Stimulated activated CD8-positive, alpha-beta memory T cell treated with anti-CD3 and anti-CD28 coated beads, Interleukin-4, amount 100 ng/mL, for 1 hour (primary cell): ENCODE data around the gene PRDM8.

ENCODE experiments used
- DNase-seq, 2 donors: peaks; one replicate each; pipeline ENCODE4 v3.0.0-alpha.2; 2020; ENCODE audit warnings: low read depth in 2 of 2, low spot score in 1 of 2

PRDM8 gene

GRCh38 chr4:80183250-80184052, 13.9 kb upstream of the PRDM8 start:
- peak in 1 of 2 donors; percentile 17 for DNase-seq

- DNase-seq, result peak; percentile 78 to 90
Measured at GRCh38 chr4:80184053-80184824, 13.1 kb upstream of the PRDM8 start.

GRCh38 chr4:80184825-80185756, 12.2 kb upstream of the PRDM8 start:
- no peak for DNase-seq

- DNase-seq, result no peak
Measured at GRCh38 chr4:80185787-80186548, 11.3 kb upstream of the PRDM8 start.

GRCh38 chr4:80186676-80187075, 10.6 kb upstream of the PRDM8 start:
- no peak for DNase-seq

- DNase-seq, result no peak
Measured at GRCh38 chr4:80187677-80188076, 9.6 kb upstream of the PRDM8 start.

- DNase-seq, result no peak
Measured at GRCh38 chr4:80188457-80188800, 8.9 kb upstream of the PRDM8 start.

- no peak for DNase-seq
Measured at GRCh38 chr4:80188801-80189458, 8.4 kb upstream of the PRDM8 start.

GRCh38 chr4:80189581-80189955, 7.7 kb upstream of the PRDM8 start:
- no peak for DNase-seq

- DNase-seq, result no peak
Measured at GRCh38 chr4:80189956-80190677, 7.2 kb upstream of the PRDM8 start.

- no peak for DNase-seq
Measured at GRCh38 chr4:80192252-80192866, 4.9 kb upstream of the PRDM8 start.

- DNase-seq, result no peak
Measured at GRCh38 chr4:80192937-80193336, 4.4 kb upstream of the PRDM8 start.

- DNase-seq, result no peak
Measured at GRCh38 chr4:80195441-80196140, 1.7 kb upstream of the PRDM8 start.

GRCh38 chr4:80196259-80196921, 913 bp upstream of the PRDM8 start:
- DNase-seq, result no peak

- no peak for DNase-seq
Measured at GRCh38 chr4:80197601-80198440, 518 bp downstream of the PRDM8 start.

- DNase-seq, result no peak
Measured at GRCh38 chr4:80198441-80198837, 1.1 kb downstream of the PRDM8 start.

- no peak for DNase-seq
Measured at GRCh38 chr4:80199004-80199560, 1.8 kb downstream of the PRDM8 start.
